ENCODE results near the gene GTF2IRD1.

GRCh38 chr7:74507538-74508319, 54.0 kb downstream of the GTF2IRD1 start:
- TF ChIP-seq POLR2A (IDR thresholded peaks at IDR 0.05) (no peak), CTCF (IDR thresholded peaks at IDR 0.05) (no peak)

Measured in Peyer's patch (tissue), 4 donors.